ENCODE data around the gene LTBP2.

- TF ChIP-seq ZNF48 (tag by site-specific recombination; IDR thresholded peaks at IDR 0.05) (no peak), ZNF416 (tag by site-specific recombination; IDR thresholded peaks at IDR 0.05) (no peak)
Observed at GRCh38 chr14:74616996-74617700, 5.1 kb upstream of the LTBP2 start.
